ENCODE results near the gene LGR6.

LGR6 gene

GRCh38 chr1:202153284-202153683, 40.3 kb upstream of the LGR6 start:
- no peak for DNase-seq
- no peaks in the 10 kb centered on the region for H3K36me3 ChIP-seq (replicated peaks)
- no peak for TF ChIP-seq CTCF (IDR thresholded peaks at IDR 0.05; ENCODE audit: low read depth, low read length, missing control alignments)
- H3K27ac ChIP-seq, result no peak overlapping the region
- in situ Hi-C loops (cut with HindIII; ENCODE audit: low pct_ligation_motif_present, low sequenced_read_pairs), result no loop called here
- no peaks in the 10 kb centered on the region for H3K27me3 ChIP-seq (replicated peaks)
- no peak overlapping the region for H3K4me3 ChIP-seq (ENCODE audit: low read depth, low read length)

GRCh38 chr1:202154148-202154765, 39.3 kb upstream of the LGR6 start:
- Histone ChIP-seq H3K36me3 (replicated peaks) (no peaks in the 10 kb centered on the region), H3K27ac (no peak overlapping the region)

GRCh38 chr1:202154766-202155477, 38.7 kb upstream of the LGR6 start:
- H3K36me3 ChIP-seq (replicated peaks), result no peaks in the 10 kb centered on the region
- TF ChIP-seq CTCF (IDR thresholded peaks at IDR 0.05; ENCODE audit: low read depth, low read length, missing control alignments), result peak; percentile 71
- no peak overlapping the region for H3K4me3 ChIP-seq (ENCODE audit: low read depth, low read length)
- no peaks in the 10 kb centered on the region for H3K27me3 ChIP-seq (replicated peaks)
- peak; percentile 66 for DNase-seq
- H3K27ac ChIP-seq, result no peak overlapping the region
- in situ Hi-C loops (cut with HindIII; ENCODE audit: low pct_ligation_motif_present, low sequenced_read_pairs), result no loop called here

More at GRCh38 chr1:202154148-202154765, 39.3 kb upstream of the LGR6 start:
- TF ChIP-seq CTCF (IDR thresholded peaks at IDR 0.05; ENCODE audit: low read depth, low read length, missing control alignments), result no peak
- Histone ChIP-seq H3K27me3 (replicated peaks) (no peaks in the 10 kb centered on the region), H3K4me3 (ENCODE audit: low read depth, low read length) (no peak overlapping the region)
- in situ Hi-C loops (cut with HindIII; ENCODE audit: low pct_ligation_motif_present, low sequenced_read_pairs), result no loop called here
- DNase-seq, result no peak

GRCh38 chr1:202155478-202156021, 38.0 kb upstream of the LGR6 start:
- no peak for TF ChIP-seq CTCF (IDR thresholded peaks at IDR 0.05; ENCODE audit: low read depth, low read length, missing control alignments)
- H3K36me3 ChIP-seq (replicated peaks), result no peaks in the 10 kb centered on the region
- no peak overlapping the region for H3K27ac ChIP-seq
- H3K27me3 ChIP-seq (replicated peaks), result no peaks in the 10 kb centered on the region
- in situ Hi-C loops (cut with HindIII; ENCODE audit: low pct_ligation_motif_present, low sequenced_read_pairs), result no loop called here
- H3K4me3 ChIP-seq (ENCODE audit: low read depth, low read length), result no peak overlapping the region
- peak; percentile 17 for DNase-seq

GRCh38 chr1:202156590-202156989, 37.0 kb upstream of the LGR6 start:
- Histone ChIP-seq H3K27ac (no peak overlapping the region), H3K27me3 (replicated peaks) (no peaks in the 10 kb centered on the region), H3K4me3 (ENCODE audit: low read depth, low read length) (no peak overlapping the region), H3K36me3 (replicated peaks) (no peaks in the 10 kb centered on the region)
- no peak for DNase-seq
- no peak for TF ChIP-seq CTCF (IDR thresholded peaks at IDR 0.05; ENCODE audit: low read depth, low read length, missing control alignments)
- in situ Hi-C loops (cut with HindIII; ENCODE audit: low pct_ligation_motif_present, low sequenced_read_pairs), result no loop called here
